HG03064 (cell line): ENCODE measurements around the gene PDE7B.
A peak's percentile ranks its signal among the peaks of the same experiment; 100 is the strongest.

Experiments used
- ATAC-seq: cut with Tn5 transposase; IDR thresholded peaks from one replicate; pipeline ENCODE4 v1.9.1; 2021; ENCODE audit warnings: low read depth; ENCODE audit not compliant: unreplicated experiment

PDE7B gene

DNA sequence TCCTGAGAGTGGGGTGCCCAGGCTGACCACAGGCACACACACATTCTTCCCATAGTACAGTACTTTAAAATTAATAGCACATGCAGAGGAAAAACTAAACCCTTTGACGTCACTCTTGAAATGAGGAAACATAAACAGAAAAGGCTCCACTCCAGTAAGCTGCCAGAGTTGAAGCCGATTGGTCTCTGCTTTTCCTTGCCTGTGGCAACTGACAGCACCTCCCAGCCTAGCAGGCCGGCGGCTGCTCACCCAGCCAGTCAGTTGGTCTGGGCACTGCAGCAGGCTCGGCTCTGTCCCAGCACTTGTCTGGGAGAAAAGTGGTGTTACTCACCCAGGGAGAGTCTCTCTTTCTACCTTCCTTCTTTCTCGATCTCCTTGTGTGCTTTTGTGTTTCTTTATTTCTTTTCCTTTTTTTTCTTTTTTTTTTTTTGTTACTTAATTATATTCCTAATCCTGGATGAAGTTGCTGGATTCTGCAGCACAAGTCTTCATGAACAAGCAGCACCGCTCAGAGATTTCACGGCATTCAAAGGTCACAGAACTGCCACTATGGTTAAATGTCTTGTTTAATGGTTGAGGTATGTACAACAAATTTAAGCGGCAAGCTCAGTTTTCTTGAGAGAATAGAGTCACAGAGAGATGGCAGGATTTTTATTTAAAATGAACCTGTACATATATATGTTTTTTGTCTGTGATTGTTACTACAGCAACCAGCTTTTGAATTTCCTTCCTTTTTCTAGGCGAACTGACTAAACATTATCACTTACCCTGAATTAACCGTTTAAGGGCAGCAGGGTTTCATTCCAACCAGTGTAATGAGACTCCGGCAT, at the start of gene PDE7B:
Gene PDE7B (plus strand): TSS at position 260 of the 830 bp plus-strand sequence.
- ATAC-seq = peak; percentile 81

DNA sequence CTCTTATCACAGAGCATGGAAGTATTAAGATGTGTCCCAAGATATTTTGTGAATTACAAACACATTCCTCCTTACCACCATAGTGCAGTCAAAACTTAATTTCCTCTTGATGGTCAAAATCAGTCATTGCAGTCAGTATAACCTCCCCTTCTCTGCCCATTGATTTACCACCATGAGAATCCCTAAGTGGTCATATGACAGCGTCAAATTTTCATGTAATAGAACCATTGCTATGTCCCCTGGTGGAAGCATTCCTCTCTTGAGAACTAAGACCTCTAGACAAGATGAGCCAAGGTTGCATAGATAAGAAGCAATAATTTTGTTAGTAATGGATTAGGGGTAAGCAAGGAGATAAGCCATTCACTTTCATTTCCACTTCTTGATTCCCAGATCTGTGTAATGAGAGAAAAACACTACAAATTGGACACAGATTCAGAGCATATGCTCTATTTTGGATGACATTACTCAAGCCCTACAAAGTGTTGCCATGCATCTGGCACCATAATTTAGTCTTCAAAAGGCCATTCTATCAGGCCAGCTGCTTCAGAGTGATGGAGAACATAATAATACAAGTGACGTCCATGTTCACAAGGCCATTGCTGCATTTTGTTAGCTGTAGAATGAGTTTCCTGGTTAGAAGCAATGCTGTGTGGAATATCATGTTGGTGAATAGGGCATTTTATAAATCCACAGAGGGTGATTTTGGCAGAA, 49.6 kb upstream of the PDE7B start:
- ATAC-seq = no peak

DNA sequence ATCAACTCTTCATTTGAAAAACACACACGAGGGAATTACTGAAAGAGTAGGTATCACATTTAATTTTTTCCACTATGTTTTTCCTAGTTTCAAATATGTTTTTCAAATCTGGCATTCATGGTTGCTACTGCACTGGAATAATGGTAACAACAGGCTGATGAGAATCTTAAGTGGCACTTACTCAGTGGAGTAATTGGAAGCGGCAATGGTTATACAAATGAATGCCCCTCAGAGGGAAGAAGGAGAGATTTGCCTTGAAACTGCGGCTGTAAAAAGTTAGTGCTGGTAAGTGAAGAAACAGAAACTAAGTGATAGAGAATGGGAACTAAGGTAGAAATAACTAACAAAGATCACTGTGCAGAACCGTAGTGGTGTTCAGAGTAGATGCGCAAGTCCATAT, 41.0 kb upstream of the PDE7B start:
- no peak for ATAC-seq

DNA sequence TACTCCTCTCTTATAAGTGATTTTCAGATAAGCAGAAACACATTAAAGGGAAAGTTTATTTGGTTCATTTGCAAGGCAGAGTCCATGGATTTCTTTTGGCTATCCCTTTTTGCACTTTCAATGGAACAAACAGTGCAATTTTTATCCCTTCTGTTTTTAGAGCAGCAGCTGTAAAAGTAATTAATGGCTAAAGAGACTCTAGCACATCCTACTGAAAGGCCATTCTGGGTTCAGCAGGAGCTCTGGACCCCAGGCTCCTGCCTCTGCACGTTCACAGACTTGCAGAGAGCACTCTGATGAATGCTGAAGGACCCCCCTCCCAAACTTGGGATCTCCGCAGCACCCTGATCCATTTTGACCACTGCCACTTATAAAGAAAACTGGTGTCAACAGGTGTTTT, 40.3 kb upstream of the PDE7B start:
- ATAC-seq = no peak

DNA sequence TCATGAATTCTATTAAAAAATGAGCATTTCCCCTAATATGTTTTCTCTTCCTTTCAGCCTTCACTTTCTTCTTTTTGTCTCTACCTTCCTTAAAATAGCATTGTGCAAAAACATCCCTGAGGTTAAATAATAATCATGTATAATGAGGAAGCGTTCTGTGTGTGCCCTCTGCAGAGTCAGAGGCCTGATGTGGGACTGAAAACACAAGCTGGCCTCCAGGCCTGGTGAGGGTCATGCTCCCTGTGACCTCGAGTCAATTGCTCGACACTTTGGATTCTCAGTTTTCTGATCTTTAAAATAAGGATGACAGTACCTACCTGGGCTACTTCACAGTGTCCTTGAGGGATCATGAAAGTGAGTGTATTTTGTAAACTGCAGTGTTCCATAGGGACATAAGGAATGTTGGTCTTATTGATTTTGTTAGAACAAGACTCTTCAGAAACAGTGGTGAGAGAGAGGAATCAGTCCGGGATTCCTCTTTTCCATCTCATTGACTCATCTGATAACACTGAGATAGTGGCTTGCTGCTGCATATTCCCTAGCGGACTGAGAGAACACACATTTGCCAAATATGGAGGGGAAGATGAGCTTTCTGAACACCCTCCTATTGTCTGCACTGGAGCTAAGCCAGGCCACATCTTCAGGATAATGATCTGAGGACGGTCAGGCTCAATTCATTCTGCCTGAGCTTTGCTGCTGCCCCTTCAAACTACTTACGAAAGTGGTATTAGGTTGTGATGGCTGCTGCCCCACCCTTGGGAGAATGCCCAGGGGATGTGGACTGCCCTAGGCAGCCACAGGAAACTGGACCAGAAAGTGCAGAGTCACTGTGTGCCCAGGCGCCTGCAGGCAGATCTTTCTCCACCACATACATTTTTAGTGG, 39.6 kb upstream of the PDE7B start:
- ATAC-seq = no peak

DNA sequence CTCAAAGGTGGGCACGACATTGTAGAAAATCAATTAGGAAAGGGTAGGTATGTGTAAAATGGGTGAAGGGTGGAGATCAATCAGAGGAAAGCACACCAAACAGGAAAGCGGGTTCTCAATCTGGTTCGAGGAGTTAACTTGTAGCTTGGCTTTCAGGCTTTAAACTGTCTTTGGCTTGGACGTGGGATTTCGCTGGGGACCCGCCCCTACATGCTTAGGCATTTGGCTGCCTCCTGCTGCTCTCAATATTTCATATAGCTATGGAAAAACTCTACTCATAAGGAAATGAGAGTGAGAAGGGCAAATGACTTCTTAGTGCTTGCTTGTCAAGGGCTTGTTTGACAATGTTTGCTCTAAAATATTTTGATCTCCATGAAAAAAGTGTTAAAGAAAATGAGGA, 38.1 kb upstream of the PDE7B start:
- ATAC-seq = no peak

DNA sequence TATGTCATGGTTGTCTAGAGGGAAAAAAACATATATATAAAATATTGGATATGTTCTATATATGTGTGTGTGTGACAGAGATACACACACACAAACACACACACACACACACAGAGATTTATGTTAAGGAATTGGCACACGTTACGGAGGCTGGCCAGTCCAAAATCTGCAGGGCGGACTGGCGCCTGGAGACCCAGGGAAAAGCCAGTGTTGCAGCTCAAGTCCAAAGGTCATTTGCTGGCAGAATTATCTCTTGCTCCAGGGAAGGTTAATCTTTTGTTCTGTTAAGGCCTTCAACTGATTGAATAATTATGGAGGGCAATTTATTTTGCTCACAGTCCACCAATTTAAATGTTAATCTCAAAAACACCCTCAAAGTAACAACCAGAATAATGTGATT, 37.5 kb upstream of the PDE7B start:
- ATAC-seq = no peak

DNA sequence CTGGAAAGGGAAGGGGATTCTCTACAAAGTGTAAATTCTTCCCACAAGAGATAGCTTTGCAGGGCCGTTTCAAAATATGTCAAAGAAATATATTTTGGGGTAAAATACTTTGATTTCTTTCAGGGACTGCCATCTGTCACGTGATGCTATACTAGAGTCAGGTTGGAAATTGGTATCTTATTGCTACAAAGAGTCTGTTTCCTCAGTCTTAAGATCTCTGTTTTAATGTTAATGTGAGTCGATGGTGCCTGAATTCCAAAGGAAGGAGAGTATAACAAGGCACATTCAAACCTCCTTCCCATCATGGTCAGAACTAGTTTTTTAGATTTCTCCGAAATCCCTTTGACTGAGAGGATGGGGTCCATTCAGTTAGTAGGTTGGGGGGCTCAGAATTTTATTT, 36.3 kb upstream of the PDE7B start:
- ATAC-seq = no peak

DNA sequence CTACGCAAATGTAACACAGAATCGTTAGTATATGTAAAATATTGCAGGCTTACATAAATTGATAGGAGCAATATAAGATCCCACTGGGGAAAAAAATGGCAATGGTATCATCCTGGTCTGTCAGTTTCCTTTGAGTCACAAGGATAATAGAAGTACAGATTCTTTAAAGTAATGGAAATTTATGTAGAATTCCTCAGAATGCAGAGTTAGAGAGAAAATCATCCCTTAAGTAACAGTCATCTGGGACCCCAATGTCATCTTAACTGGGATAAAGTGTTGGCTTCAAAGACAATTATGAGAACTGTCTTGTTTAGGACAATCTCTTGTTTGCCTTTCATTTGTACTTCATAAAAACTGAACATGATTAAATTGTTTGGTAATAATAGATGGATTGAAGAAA, 34.5 kb upstream of the PDE7B start:
- ATAC-seq = no peak

DNA sequence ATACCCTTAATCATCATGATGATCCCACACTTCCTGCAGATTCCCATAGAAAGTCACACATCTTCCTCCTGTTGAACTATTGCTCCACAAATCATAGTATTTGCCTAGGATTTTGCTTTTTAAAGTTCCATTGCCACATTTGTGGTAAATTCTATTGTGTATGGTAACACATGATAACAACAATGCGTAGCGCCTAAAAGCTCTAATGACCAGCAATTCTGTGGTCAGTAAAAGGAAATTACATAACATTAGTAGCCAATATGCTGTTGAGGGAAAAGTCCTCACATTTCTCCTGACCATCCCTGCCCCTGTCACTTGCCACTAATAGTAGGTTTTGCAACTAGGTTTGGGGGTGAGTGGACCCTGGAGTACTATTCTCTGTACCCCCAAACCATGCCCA, 31.8 kb upstream of the PDE7B start:
- ATAC-seq = no peak

DNA sequence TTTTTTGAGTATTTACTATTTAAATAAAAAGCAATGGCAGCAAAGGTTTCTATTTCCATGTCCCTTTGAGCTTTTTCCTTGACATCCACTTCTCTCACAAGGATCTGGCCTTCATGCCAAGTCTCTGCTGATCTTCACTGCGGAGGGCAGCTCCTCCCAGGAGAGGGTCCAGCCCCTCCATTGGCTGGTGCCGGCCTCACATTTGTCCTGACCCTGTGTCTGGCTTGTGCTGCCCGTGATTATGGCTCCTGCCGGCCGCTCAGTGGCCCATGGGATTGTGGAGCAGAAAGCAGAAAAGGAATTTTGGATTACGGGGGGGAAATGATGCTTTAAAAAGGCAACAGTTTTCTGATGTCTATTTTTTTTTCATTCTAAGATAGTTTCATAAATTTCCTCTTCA, 31.2 kb upstream of the PDE7B start:
- no peak for ATAC-seq

DNA sequence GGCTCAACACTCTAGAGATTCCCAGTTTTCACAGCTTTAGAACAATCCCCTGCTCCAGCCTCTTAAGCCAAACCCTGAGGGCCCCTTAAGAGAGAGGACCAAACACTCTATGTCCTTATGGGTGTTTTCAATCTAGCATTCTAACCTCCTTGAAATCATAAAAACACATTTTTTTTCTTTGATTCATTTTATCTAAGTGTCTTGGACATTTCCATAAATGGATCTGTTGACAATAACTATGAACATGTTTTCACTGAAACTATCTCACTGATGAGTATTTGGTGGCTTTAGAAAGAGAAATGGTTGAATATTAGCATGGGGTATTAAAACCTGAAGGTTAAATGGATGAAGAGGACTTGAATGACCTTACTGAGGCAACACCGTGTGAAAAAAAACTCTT, 27.6 kb upstream of the PDE7B start:
- ATAC-seq = no peak

DNA sequence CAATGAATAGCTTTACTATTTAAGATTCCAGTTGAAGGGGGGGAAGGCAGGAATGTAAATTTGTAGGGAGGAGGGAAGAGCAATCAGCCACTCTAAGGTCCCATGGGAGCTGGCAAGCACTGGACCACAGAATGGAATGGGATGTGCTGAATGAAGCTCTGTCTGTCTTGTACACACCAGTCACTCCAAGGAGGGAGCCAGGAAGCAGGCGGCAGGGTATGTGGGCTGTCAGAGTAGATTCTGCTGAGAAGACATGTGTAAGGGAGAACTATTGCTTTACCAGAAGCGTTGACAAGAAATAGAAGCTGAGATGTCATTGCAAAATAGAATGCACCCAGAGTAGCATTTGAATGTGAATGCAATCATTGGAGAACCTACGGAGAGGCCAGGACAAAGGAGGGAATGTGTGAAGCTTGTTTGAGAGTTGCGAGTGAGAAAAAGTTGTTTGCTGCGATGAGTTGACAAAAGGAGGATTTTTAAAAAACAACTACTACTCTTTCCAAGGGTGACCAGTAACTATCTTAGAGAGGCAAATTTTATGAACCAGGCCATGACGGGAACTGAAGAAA, 25.2 kb upstream of the PDE7B start:
- ATAC-seq = no peak

DNA sequence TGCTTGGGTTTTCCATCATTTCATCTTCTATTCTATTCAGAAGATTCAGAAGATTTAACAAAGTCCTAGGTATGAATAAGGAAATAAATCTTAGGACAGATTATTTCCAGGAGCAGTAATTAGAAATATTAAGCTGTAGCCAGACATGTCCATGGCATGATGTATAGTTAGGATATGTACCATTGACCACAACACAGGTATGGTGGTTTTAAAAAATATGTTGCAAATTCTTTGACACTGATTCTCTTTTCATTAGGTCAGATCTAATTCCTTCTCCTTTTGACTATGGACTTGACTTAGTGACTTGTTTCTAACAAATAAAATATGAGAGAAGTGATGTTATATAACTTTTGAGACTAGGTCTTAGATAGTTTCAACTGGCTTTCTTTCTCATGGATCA, 23.5 kb upstream of the PDE7B start:
- ATAC-seq = no peak

DNA sequence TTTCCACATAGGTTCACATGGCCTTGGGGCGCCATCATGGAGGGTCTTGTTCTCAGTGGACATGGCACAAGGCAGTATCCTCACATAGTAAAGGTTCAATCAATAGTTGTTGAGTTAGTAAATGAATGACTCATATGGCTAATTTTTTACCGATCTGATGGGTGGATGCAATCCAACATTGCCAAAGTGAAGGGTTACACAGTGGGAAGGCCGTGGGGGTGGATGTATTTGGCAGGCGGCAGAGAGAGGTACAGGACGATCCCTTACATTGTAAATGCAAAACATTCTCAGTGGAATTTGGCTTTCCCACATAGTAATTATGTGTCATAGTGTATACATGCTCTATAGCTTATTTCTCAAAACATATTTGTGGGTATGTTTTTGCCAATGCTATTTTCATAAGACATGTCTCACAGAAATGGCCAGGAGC, 21.0 kb upstream of the PDE7B start:
- no peak for ATAC-seq

DNA sequence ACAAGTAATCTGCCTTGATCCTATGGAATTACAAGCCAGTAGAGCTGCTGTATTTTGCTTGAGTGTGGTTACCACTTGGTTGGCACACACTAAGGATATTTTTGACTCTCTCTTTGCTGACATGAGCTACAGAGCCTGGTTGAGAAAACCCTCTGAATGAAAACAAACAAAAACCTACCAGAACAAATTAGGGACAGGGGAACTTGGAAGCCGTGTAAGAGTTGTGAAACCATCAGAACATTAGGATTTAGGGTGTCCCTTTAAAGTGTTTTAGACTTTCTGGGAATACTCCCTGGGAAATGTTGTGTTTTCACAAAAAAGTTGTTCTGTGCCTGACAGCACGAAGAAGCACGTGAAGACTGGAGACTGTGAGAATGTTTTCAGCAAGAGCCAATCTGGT, 20.5 kb upstream of the PDE7B start:
- no peak for ATAC-seq

DNA sequence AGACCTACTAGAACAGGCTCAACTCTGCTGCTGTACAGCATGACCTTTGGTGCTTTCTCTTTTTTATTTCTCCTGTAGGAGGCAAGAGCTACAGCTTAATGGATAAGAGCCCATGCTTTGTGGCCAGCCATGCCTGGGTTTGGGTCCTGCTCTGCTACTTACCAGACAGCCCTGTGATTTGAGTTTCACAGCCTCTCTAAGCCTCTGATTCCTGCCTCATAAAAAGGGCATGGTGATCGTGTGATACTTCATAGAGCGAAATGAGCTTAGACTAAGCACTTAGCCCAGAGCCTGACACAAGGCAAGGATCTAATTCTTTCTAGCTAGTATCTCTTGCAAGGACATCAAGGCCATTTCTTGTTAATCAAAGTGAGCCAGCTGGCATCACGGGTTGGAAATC, 19.3 kb upstream of the PDE7B start:
- no peak for ATAC-seq

DNA sequence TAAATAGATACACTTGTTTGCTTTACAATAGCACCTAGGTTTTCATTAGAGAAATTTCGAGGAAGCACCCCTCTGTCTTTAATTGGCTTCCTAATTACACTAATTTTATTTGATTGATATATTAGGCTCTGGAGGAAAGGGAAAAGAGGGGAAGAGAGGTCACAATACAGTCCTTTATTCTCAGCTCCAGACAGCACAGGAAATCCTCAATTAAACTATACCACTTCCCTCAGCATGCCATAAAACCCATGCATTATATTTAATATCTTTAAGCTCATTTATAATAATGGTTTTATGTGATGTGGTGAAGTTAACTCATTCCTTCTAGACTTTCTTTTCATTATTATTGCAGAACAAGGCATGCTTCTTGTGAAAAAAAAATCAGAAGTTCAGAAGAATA, 17.7 kb upstream of the PDE7B start:
- no peak for ATAC-seq

DNA sequence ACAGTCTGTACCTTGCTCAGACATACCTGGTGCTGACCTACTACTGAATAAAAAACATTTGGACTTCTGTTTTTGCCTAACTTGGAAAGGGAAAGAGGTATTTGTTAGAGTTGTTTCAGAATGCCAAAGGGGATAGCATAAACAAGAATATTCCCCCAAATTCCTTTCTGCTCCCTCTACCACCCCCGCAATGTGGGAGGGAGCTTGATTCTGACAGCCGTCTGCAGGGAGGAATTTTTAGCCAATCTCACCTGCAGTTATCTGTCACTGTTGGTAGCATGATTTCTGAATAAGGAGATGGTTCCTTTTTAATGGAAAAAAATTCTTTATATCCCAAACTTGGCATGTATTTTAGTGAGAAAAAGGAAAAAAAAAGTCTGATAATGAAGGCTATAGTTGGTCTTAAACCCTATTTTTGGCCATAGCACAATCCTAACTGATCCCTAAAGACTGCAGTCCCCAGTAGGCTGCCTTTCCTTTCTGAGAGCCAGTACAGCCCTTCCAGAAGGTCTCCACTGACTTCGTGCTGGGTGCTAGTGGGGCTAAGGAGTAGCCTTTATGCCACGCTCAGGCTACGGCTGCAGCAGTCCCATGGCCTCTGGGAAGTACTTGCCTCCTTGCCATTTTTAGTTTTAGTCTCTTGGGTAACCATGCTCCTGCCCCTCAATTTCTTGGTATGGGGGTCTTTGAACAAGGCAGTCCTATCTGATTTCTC, 13.6 kb upstream of the PDE7B start:
- ATAC-seq = no peak

DNA sequence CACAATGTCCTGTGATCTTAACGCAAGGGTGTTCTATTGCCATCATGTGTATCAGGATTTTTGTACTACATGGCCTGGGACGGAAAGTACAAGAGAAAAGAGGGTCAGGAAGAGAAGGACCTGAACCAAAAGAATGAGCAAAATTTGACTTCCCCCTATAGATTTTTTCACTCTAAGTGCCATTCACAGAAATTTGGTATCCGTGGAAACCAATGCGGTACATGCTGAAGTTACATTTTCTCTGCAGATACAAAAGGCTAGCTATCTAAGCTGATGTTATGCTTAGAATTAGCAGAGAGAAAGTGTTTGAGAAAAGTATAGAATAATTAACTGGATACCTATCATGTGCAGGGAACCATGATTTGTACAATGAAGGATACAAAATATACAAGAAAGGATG, 12.4 kb upstream of the PDE7B start:
- no peak for ATAC-seq
